RWPE2 (cell line): ENCODE results near the gene AKAP6.
A peak's percentile ranks its signal among the peaks of the same experiment; 100 is the strongest.

Source experiments
- ATAC-seq: fragments of 200-7000 bp; cut with Tn5 transposase; 3 replicates; pipeline ENCODE4 v1.9.1; 2021; ENCODE audit warnings: low read depth
- DNase-seq: peaks from one replicate; pipeline ENCODE4 v3.0.0-alpha.2; 2020; ENCODE audit warnings: low spot score
- H3K27ac ChIP-seq: fragments of 450-650 bp; 2 replicates; pipeline ENCODE4 v1.5.1; 2017; ENCODE audit warnings: mild to moderate bottlenecking; ENCODE audit not compliant: poor library complexity, severe bottlenecking
- H3K27me3 ChIP-seq: fragments of 250-450 bp; sonication (Bioruptor Pico); 2 replicates; pipeline ENCODE4 v1.5.1; 2021; ENCODE audit warnings: mild to moderate bottlenecking, moderate library complexity; ENCODE audit not compliant: insufficient read depth, poor library complexity, severe bottlenecking
- H3K36me3 ChIP-seq: fragments of 250-450 bp; sonication (Bioruptor Pico); 2 replicates; pipeline ENCODE4 v1.5.1; 2020; ENCODE audit warnings: low read depth, mild to moderate bottlenecking, moderate library complexity
- H3K4me1 ChIP-seq: fragments of 250-450 bp; sonication (Bioruptor Pico); 2 replicates; pipeline ENCODE4 v1.5.1; 2021; ENCODE audit warnings: mild to moderate bottlenecking, moderate library complexity; ENCODE audit not compliant: insufficient read depth, poor library complexity, severe bottlenecking
- H3K4me3 ChIP-seq: fragments of 250-450 bp; sonication (Bioruptor Pico); 2 replicates; pipeline ENCODE4 v1.5.1; 2021; ENCODE audit warnings: mild to moderate bottlenecking, moderate library complexity; ENCODE audit not compliant: severe bottlenecking
- H3K9me3 ChIP-seq: fragments of 250-450 bp; sonication (Bioruptor Pico); 2 replicates; pipeline ENCODE4 v1.5.1; 2021; ENCODE audit warnings: mild to moderate bottlenecking, moderate library complexity; ENCODE audit not compliant: severe bottlenecking
- TF ChIP-seq, protein P1 (sequence below): fragments of 450-650 bp; IDR thresholded peaks from one replicate; pipeline ENCODE4 v1.5.1; 2017; ENCODE audit warnings: mild to moderate bottlenecking, moderate library complexity; ENCODE audit not compliant: poor library complexity, severe bottlenecking

AKAP6 gene

DNA sequence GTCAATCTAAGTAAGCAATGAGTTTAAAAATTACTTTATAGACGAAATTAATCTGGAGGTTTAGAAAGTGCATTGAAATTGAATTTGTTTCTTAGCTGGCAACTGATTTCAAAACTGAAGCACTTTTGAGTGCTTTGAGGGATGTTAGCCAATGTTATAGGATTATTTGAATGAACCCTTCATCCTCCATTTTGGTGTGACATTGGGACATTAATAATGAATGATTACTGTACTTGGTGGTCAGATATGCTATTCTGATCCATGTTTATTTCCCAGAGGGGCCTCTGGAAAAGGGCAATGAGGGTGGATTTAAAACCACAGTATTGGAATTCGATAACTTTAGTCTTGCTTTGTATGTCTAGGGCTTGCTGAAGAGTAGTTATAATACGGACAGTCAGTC is 183.2 kb downstream of the AKAP6 start:
- DNase-seq (no peak), ATAC-seq (no peak)
- Histone ChIP-seq H3K27me3 (no peaks in the 10 kb centered on the region), H3K4me1 (peaks cover 47% of the 10 kb centered on the region), H3K4me3 (no peak overlapping the region), H3K27ac (no peak overlapping the region), H3K9me3 (no peaks in the 10 kb centered on the region), H3K36me3 (no peaks in the 10 kb centered on the region)
- TF ChIP-seq, protein P1, sequence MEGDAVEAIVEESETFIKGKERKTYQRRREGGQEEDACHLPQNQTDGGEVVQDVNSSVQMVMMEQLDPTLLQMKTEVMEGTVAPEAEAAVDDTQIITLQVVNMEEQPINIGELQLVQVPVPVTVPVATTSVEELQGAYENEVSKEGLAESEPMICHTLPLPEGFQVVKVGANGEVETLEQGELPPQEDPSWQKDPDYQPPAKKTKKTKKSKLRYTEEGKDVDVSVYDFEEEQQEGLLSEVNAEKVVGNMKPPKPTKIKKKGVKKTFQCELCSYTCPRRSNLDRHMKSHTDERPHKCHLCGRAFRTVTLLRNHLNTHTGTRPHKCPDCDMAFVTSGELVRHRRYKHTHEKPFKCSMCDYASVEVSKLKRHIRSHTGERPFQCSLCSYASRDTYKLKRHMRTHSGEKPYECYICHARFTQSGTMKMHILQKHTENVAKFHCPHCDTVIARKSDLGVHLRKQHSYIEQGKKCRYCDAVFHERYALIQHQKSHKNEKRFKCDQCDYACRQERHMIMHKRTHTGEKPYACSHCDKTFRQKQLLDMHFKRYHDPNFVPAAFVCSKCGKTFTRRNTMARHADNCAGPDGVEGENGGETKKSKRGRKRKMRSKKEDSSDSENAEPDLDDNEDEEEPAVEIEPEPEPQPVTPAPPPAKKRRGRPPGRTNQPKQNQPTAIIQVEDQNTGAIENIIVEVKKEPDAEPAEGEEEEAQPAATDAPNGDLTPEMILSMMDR, result no peak

DNA sequence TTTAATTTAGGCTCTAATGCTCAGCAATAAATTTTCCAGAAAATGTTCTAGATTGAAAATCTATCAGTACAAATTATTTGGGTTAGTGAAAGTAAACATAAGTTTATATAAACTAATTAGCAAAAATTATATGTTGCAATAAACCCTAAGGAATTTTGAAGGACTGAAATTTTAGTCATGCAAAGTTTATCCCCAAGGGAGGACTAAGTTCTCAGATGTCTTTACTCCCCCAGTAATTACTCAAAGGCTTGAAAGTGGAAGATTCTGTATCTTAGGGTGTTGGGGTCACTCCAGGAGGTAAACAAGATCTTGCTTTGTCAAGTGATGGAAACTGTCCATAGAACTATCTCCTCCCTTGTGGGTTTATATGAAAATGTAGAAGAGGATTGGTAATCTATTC is 183.7 kb downstream of the AKAP6 start:
- TF ChIP-seq, protein P1, result no peak
- no peak for ATAC-seq
- peak overlapping the region; percentile 21 for H3K27ac ChIP-seq
- no peak overlapping the region for H3K4me3 ChIP-seq
- no peak for DNase-seq
- H3K9me3 ChIP-seq, result no peaks in the 10 kb centered on the region
- H3K27me3 ChIP-seq, result no peaks in the 10 kb centered on the region
- no peaks in the 10 kb centered on the region for H3K36me3 ChIP-seq
- peaks cover 43% of the 10 kb centered on the region for H3K4me1 ChIP-seq

DNA sequence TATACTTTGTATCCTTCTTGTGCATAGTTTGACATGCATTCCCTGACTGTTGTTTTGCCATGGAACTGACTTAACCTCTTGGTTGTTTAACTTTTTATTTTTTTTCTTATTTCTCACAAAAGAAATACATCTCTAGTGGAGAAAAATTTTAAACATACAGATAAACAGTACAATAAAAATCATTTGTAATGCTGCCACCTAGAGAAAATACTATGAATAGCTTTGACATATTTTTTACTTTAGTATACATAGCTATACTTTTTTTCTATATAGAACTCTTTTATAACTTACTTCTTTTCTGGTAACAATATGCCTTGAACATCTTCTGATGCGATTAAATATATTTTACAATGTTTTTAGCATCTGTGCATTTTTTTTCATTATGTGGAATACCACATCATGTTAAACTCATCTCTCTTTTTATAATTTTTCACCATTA is 184.5 kb downstream of the AKAP6 start:
- DNase-seq (no peak), ATAC-seq (no peak)
- Histone ChIP-seq H3K9me3 (no peaks in the 10 kb centered on the region), H3K4me3 (no peak overlapping the region), H3K36me3 (no peaks in the 10 kb centered on the region), H3K27me3 (no peaks in the 10 kb centered on the region), H3K4me1 (peaks cover 35% of the 10 kb centered on the region), H3K27ac (peak overlapping the region; percentile 21)
- TF ChIP-seq, protein P1, result peak; percentile 93

DNA sequence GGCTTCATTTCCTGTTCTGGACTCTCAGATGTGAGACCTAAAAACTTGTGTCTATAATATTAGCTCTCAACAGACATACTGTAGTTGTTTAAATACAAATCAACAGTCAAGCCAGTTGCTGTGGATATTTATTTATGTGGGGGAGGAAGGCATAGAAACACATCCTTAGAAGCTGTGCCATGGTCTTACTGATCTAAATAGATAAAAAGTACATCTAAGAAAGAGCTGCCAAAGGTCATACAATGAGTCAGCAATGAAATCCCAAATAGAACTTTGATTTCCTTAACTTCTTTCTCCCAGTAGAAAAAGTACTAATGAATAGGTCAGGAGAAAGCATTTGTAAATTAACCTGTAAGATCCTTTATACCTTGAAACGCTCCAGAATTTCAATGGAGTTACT is 185.1 kb downstream of the AKAP6 start:
- no peak for ATAC-seq
- no peak overlapping the region for H3K27ac ChIP-seq
- H3K4me1 ChIP-seq, result peaks cover 31% of the 10 kb centered on the region
- H3K4me3 ChIP-seq, result no peak overlapping the region
- H3K27me3 ChIP-seq, result no peaks in the 10 kb centered on the region
- TF ChIP-seq, protein P1, result no peak
- H3K36me3 ChIP-seq, result no peaks in the 10 kb centered on the region
- no peak for DNase-seq
- H3K9me3 ChIP-seq, result no peaks in the 10 kb centered on the region

DNA sequence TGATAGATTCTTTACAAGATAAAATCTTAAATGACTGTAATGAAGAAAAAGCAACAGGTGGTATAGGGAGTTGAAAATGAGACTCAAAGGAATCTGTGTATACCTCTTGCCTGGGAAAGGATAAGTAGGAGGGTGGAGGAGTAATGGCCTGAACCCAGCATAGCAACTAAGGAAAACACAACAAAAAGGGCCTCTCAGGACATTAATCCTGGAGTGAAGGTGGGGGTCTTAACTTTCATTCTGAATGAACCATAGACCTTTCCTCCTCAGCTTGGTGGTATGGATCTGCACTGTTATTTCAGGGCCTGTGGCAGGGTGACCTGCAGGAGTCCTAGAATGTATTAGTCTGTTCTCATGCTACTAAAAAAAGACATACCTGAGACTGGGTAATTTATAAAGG is 185.6 kb downstream of the AKAP6 start:
- DNase-seq (no peak), ATAC-seq (no peak)
- TF ChIP-seq, protein P1, result no peak
- H3K27ac ChIP-seq, result no peak overlapping the region
- H3K4me1 ChIP-seq, result peaks cover 27% of the 10 kb centered on the region
- no peaks in the 10 kb centered on the region for H3K36me3 ChIP-seq
- no peaks in the 10 kb centered on the region for H3K27me3 ChIP-seq
- no peaks in the 10 kb centered on the region for H3K9me3 ChIP-seq
- H3K4me3 ChIP-seq, result no peak overlapping the region
